WTC11 (cell line): ENCODE measurements around the gene SOX6.

Experiments
- ARID4B ChIP-seq: sonication (generic); formaldehyde crosslinking; IDR thresholded peaks from 2 replicates; pipeline ENCODE4 v1.8.0; 2023; ENCODE audit warnings: missing genetic modification reagents, mild to moderate bottlenecking, borderline replicate concordance
- ATF6 ChIP-seq: sonication (generic); formaldehyde crosslinking; IDR thresholded peaks from 2 replicates; pipeline ENCODE4 v1.8.1; 2023; ENCODE audit warnings: mild to moderate bottlenecking, missing genetic modification reagents
- CTCF ChIP-seq: fragments of 200-600 bp; IDR thresholded peaks from 2 replicates; pipeline ENCODE4 v1.8.0; 2022; ENCODE audit warnings: antibody characterized with exemption
- E2F5 ChIP-seq: sonication (generic); formaldehyde crosslinking; IDR thresholded peaks from 2 replicates; pipeline ENCODE4 v1.8.1; 2022; ENCODE audit warnings: mild to moderate bottlenecking, moderate library complexity, missing genetic modification reagents
- ETV6 ChIP-seq: sonication (generic); formaldehyde crosslinking; IDR thresholded peaks from 2 replicates; pipeline ENCODE4 v1.8.1; 2022; ENCODE audit warnings: mild to moderate bottlenecking, missing genetic modification reagents
- JUN ChIP-seq: sonication (generic); formaldehyde crosslinking; IDR thresholded peaks from 2 replicates; pipeline ENCODE4 v1.8.0; 2023; ENCODE audit warnings: mild to moderate bottlenecking, missing genetic modification reagents
- NFE2L1 ChIP-seq: sonication (generic); formaldehyde crosslinking; IDR thresholded peaks from 2 replicates; pipeline ENCODE4 v1.8.1; 2023; ENCODE audit warnings: missing genetic modification reagents
- NFYB ChIP-seq: sonication (generic); formaldehyde crosslinking; conservative IDR thresholded peaks from 2 replicates; pipeline ENCODE4 v1.8.0; 2022; ENCODE audit warnings: low read depth, missing genetic modification reagents
- PREB ChIP-seq: sonication (generic); formaldehyde crosslinking; IDR thresholded peaks from 2 replicates; pipeline ENCODE4 v1.8.1; 2022; ENCODE audit warnings: mild to moderate bottlenecking, missing genetic modification reagents, moderate library complexity, borderline replicate concordance
- TP53 ChIP-seq: sonication (generic); formaldehyde crosslinking; IDR thresholded peaks from 2 replicates; pipeline ENCODE4 v1.8.1; 2023; ENCODE audit warnings: mild to moderate bottlenecking, missing genetic modification reagents
- ZNF512 ChIP-seq: sonication (generic); formaldehyde crosslinking; IDR thresholded peaks from 2 replicates; pipeline ENCODE4 v1.8.1; 2022; ENCODE audit warnings: missing genetic modification reagents, borderline replicate concordance
- ZNF532 ChIP-seq: fragments of 250-450 bp; sonication (Bioruptor Pico); IDR thresholded peaks from 2 replicates; pipeline ENCODE4 v1.9.0; 2021; ENCODE audit warnings: mild to moderate bottlenecking, borderline replicate concordance

GRCh38 chr11:16341853-16342252 lies 14.5 kb downstream of the SOX6 start:
- TF ChIP-seq CTCF (no peak), ETV6 (no peak), E2F5 (no peak), ZNF512 (CRISPR knock-in tag) (no peak), NFE2L1 (CRISPR knock-in tag) (no peak), ZNF532 (no peak), JUN (CRISPR knock-in tag) (no peak), PREB (CRISPR knock-in tag) (no peak), TP53 (CRISPR knock-in tag) (no peak), ATF6 (CRISPR knock-in tag) (no peak), ARID4B (CRISPR knock-in tag) (no peak), NFYB (CRISPR knock-in tag) (no peak)
